Measurements from ENCODE around the gene MAP2.

MAP2 gene

GRCh38 chr2:209685963-209686362, 262.1 kb downstream of the MAP2 start:
- Histone ChIP-seq H3K79me2 (ENCODE audit: insufficient read depth, low read depth) (no peaks in the 10 kb centered on the region), H2AFZ (ENCODE audit: low read depth) (no peak overlapping the region), H3K36me3 (ENCODE audit: insufficient read depth) (no peaks in the 10 kb centered on the region), H3K9ac (no peak overlapping the region), H3K27ac (no peak overlapping the region), H3K27me3 (ENCODE audit: insufficient read depth, low read depth) (no peaks in the 10 kb centered on the region), H3K4me3 (IDR thresholded peaks at IDR 0.05; ENCODE audit: insufficient read depth, low read depth, low read length) (no peak overlapping the region), H3K4me2 (no peak overlapping the region), H4K20me1 (ENCODE audit: insufficient read depth) (no peaks in the 10 kb centered on the region), H3K4me1 (ENCODE audit: low read depth, poor library complexity, severe bottlenecking) (no peaks in the 10 kb centered on the region)
- no peak for TF ChIP-seq CTCF (conservative IDR thresholded peaks at IDR 0.05; ENCODE audit: low read depth, low read length)

- H3K27ac ChIP-seq, result no peak overlapping the region
- no peak overlapping the region for H3K4me2 ChIP-seq
- no peak overlapping the region for H3K4me3 ChIP-seq (IDR thresholded peaks at IDR 0.05; ENCODE audit: insufficient read depth, low read depth, low read length)
- H2AFZ ChIP-seq (ENCODE audit: low read depth), result no peak overlapping the region
- no peaks in the 10 kb centered on the region for H3K4me1 ChIP-seq (ENCODE audit: low read depth, poor library complexity, severe bottlenecking)
- TF ChIP-seq CTCF (conservative IDR thresholded peaks at IDR 0.05; ENCODE audit: low read depth, low read length), result no peak
- H3K27me3 ChIP-seq (ENCODE audit: insufficient read depth, low read depth), result no peaks in the 10 kb centered on the region
- no peaks in the 10 kb centered on the region for H4K20me1 ChIP-seq (ENCODE audit: insufficient read depth)
- H3K9ac ChIP-seq, result no peak overlapping the region
- H3K36me3 ChIP-seq (ENCODE audit: insufficient read depth), result no peaks in the 10 kb centered on the region
- no peaks in the 10 kb centered on the region for H3K79me2 ChIP-seq (ENCODE audit: insufficient read depth, low read depth)
Measured at GRCh38 chr2:209686448-209686847, 262.6 kb downstream of the MAP2 start.

DNA sequence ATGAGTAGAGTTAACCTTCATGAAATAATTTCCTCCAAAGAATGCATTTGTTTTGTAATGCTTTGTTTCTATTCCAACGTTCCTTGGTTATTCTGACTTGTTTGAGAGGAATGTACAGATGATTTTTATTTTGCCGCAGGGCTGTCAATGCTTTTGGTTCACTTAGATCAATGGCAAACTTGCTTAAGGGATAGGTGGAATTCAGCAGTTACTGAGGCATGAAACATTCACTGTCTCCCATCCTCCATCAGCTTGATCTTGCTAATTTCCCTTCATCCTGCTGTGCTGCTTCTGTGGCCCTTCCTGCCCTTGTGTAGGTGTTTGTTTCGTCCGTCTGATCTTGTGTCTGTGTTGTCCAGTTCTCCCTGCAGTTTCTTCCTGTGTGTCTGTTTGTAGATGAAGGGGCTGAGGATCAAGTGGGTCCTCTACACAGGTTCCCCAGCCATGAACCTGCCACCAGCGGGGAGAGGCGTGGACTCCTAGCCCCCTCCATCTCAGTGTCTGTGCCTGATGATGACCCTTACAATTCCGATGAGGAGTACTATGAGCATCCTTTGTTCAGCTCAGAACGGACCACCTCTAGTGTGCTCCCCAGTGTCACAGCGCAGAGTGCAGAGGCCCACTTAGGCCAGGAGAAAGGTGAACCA, 263.6 kb downstream of the MAP2 start:
- no peak overlapping the region for H3K9ac ChIP-seq
- H3K27ac ChIP-seq, result no peak overlapping the region
- no peak for TF ChIP-seq CTCF (conservative IDR thresholded peaks at IDR 0.05; ENCODE audit: low read depth, low read length)
- H4K20me1 ChIP-seq (ENCODE audit: insufficient read depth), result no peaks in the 10 kb centered on the region
- no peaks in the 10 kb centered on the region for H3K79me2 ChIP-seq (ENCODE audit: insufficient read depth, low read depth)
- no peak overlapping the region for H3K4me3 ChIP-seq (IDR thresholded peaks at IDR 0.05; ENCODE audit: insufficient read depth, low read depth, low read length)
- no peak overlapping the region for H3K4me2 ChIP-seq
- H3K4me1 ChIP-seq (ENCODE audit: low read depth, poor library complexity, severe bottlenecking), result no peaks in the 10 kb centered on the region
- no peak overlapping the region for H2AFZ ChIP-seq (ENCODE audit: low read depth)
- no peaks in the 10 kb centered on the region for H3K36me3 ChIP-seq (ENCODE audit: insufficient read depth)
- no peaks in the 10 kb centered on the region for H3K27me3 ChIP-seq (ENCODE audit: insufficient read depth, low read depth)

- Histone ChIP-seq H2AFZ (ENCODE audit: low read depth) (no peak overlapping the region), H4K20me1 (ENCODE audit: insufficient read depth) (no peaks in the 10 kb centered on the region)
Measured at GRCh38 chr2:209688385-209688784, 264.5 kb downstream of the MAP2 start.

More at GRCh38 chr2:209688385-209688784, 264.5 kb downstream of the MAP2 start:
- Histone ChIP-seq H3K79me2 (ENCODE audit: insufficient read depth, low read depth) (no peaks in the 10 kb centered on the region), H3K4me2 (no peak overlapping the region), H3K36me3 (ENCODE audit: insufficient read depth) (no peaks in the 10 kb centered on the region), H3K27me3 (ENCODE audit: insufficient read depth, low read depth) (no peaks in the 10 kb centered on the region), H3K27ac (no peak overlapping the region), H3K4me3 (IDR thresholded peaks at IDR 0.05; ENCODE audit: insufficient read depth, low read depth, low read length) (no peak overlapping the region), H3K4me1 (ENCODE audit: low read depth, poor library complexity, severe bottlenecking) (no peaks in the 10 kb centered on the region), H3K9ac (no peak overlapping the region)
- no peak for TF ChIP-seq CTCF (conservative IDR thresholded peaks at IDR 0.05; ENCODE audit: low read depth, low read length)

Data from KMS-11 (cell line).